Measurements from ENCODE around the gene NUDT8. TPM values are rescaled to one million over a fixed set of nuclear protein-coding genes. Genes with fewer than 3 reads are reported as not detected.
"Not testable (repeated sequence)": the region's sequence is repeated elsewhere in the genome, so short reads cannot be mapped to it uniquely, and the experiment has no call there.

Gene NUDT8
- total RNA-seq, 2 experiments from 2014 or later = 10.9 to 12.4 TPM

- Mint-ChIP-seq H3K9me3 (no peaks in the 10 kb centered on the region), H3K27me3 (peaks cover 12% of the 10 kb centered on the region), H3K27ac (no peak overlapping the region), H3K4me3 (no peak overlapping the region), H3K4me1 (no peaks in the 10 kb centered on the region), H3K36me3 (no peaks in the 10 kb centered on the region)
- POLR2A ChIA-PET = no interaction called here
- ATAC-seq (ENCODE audit: low read depth) (no peak), DNase-seq (no peak)
Measured at GRCh38 chr11:67664696-67665540, 35.2 kb upstream of the NUDT8 start.

- POLR2A ChIA-PET = no interaction called here
- peaks cover 12% of the 10 kb centered on the region for H3K27me3 Mint-ChIP-seq
- ATAC-seq (ENCODE audit: low read depth) = no peak
- H3K4me3 Mint-ChIP-seq = no peak overlapping the region
- H3K4me1 Mint-ChIP-seq = no peaks in the 10 kb centered on the region
- H3K36me3 Mint-ChIP-seq = no peaks in the 10 kb centered on the region
- no peak for DNase-seq
- H3K9me3 Mint-ChIP-seq = no peaks in the 10 kb centered on the region
- no peak overlapping the region for H3K27ac Mint-ChIP-seq
Measured at GRCh38 chr11:67664213-67664585, 34.5 kb upstream of the NUDT8 start.

- H3K27me3 Mint-ChIP-seq = peaks cover 12% of the 10 kb centered on the region
- ATAC-seq (ENCODE audit: low read depth) = no peak
Measured at GRCh38 chr11:67663532-67664212, 33.9 kb upstream of the NUDT8 start.

GRCh38 chr11:67662835-67663531 is 33.2 kb upstream of the NUDT8 start:
- H3K27ac Mint-ChIP-seq = no peak overlapping the region
- POLR2A ChIA-PET = no interaction called here
- ATAC-seq (ENCODE audit: low read depth) = no peak
- H3K27me3 Mint-ChIP-seq = peaks cover 12% of the 10 kb centered on the region
- H3K36me3 Mint-ChIP-seq = no peaks in the 10 kb centered on the region
- no peak for DNase-seq
- no peaks in the 10 kb centered on the region for H3K9me3 Mint-ChIP-seq
- no peaks in the 10 kb centered on the region for H3K4me1 Mint-ChIP-seq
- no peak overlapping the region for H3K4me3 Mint-ChIP-seq

More at GRCh38 chr11:67663532-67664212, 33.9 kb upstream of the NUDT8 start:
- H3K4me3 Mint-ChIP-seq = no peak overlapping the region
- H3K4me1 Mint-ChIP-seq = no peaks in the 10 kb centered on the region
- no peaks in the 10 kb centered on the region for H3K9me3 Mint-ChIP-seq
- no peak overlapping the region for H3K27ac Mint-ChIP-seq
- H3K36me3 Mint-ChIP-seq = no peaks in the 10 kb centered on the region
- DNase-seq = no peak
- POLR2A ChIA-PET = no interaction called here

GRCh38 chr11:67662142-67662834 is 32.6 kb upstream of the NUDT8 start:
- H3K36me3 Mint-ChIP-seq = no peaks in the 10 kb centered on the region
- no peak overlapping the region for H3K27ac Mint-ChIP-seq
- H3K4me3 Mint-ChIP-seq = no peak overlapping the region
- POLR2A ChIA-PET = no interaction called here
- no peaks in the 10 kb centered on the region for H3K9me3 Mint-ChIP-seq
- DNase-seq = no peak
- H3K4me1 Mint-ChIP-seq = no peaks in the 10 kb centered on the region
- H3K27me3 Mint-ChIP-seq = peaks cover 12% of the 10 kb centered on the region
- ATAC-seq (ENCODE audit: low read depth) = no peak

GRCh38 chr11:67660752-67661151 is 31.0 kb upstream of the NUDT8 start:
- ATAC-seq (ENCODE audit: low read depth); H3K36me3 Mint-ChIP-seq; H3K9me3 Mint-ChIP-seq; H3K27ac Mint-ChIP-seq; H3K4me3 Mint-ChIP-seq; H3K4me1 Mint-ChIP-seq: not testable (repeated sequence)
- peak; percentile 3 for DNase-seq
- POLR2A ChIA-PET = interaction anchor here (0.7 kb wide), 2 partner anchors 31 to 256 kb away, joined by 4 to 5 read pairs; partner anchors contain the start of gene NUDT8
- peaks cover 12% of the 10 kb centered on the region for H3K27me3 Mint-ChIP-seq

- not testable (repeated sequence) for H3K4me3 Mint-ChIP-seq
Measured at GRCh38 chr11:67659651-67660165, 30.0 kb upstream of the NUDT8 start.

GRCh38 chr11:67657300-67657699 is 27.6 kb upstream of the NUDT8 start:
- H3K27me3 Mint-ChIP-seq = peaks cover 14% of the 10 kb centered on the region
- no peak overlapping the region for H3K4me3 Mint-ChIP-seq
- H3K36me3 Mint-ChIP-seq = peaks cover 3% of the 10 kb centered on the region
- peaks cover 2% of the 10 kb centered on the region for H3K9me3 Mint-ChIP-seq
- no peak overlapping the region for H3K27ac Mint-ChIP-seq
- DNase-seq (no peak), ATAC-seq (ENCODE audit: low read depth) (no peak)
- H3K4me1 Mint-ChIP-seq = no peaks in the 10 kb centered on the region
- POLR2A ChIA-PET = interaction anchor here (1.1 to 1.5 kb wide), 2 partner anchors 9 to 28 kb away, joined by 3 to 4 read pairs; no protein-coding TSS in a partner anchor

More at GRCh38 chr11:67659651-67660165, 30.0 kb upstream of the NUDT8 start:
- peaks cover 12% of the 10 kb centered on the region for H3K27me3 Mint-ChIP-seq
- H3K9me3 Mint-ChIP-seq; H3K36me3 Mint-ChIP-seq; POLR2A ChIA-PET; H3K27ac Mint-ChIP-seq; ATAC-seq (ENCODE audit: low read depth); H3K4me1 Mint-ChIP-seq: not testable (repeated sequence)
- peak; percentile 7 for DNase-seq

GRCh38 chr11:67656278-67656922 is 26.7 kb upstream of the NUDT8 start:
- Mint-ChIP-seq H3K9me3 (peaks cover 2% of the 10 kb centered on the region), H3K4me3 (no peak overlapping the region), H3K4me1 (no peaks in the 10 kb centered on the region), H3K36me3 (peaks cover 3% of the 10 kb centered on the region), H3K27me3 (peaks cover 15% of the 10 kb centered on the region), H3K27ac (no peak overlapping the region)
- ATAC-seq (ENCODE audit: low read depth) = no peak
- POLR2A ChIA-PET = interaction anchor here (0.9 kb wide), 1 partner anchor 27 kb away, joined by 3 read pairs; the partner anchor contains the start of gene NUDT8
- peak; percentile 8 for DNase-seq

- no peak overlapping the region for H3K4me3 Mint-ChIP-seq
- DNase-seq (peak; percentile 9), ATAC-seq (ENCODE audit: low read depth) (no peak)
- peaks cover 14% of the 10 kb centered on the region for H3K27me3 Mint-ChIP-seq
- H3K36me3 Mint-ChIP-seq = peaks cover 3% of the 10 kb centered on the region
- H3K4me1 Mint-ChIP-seq = peaks cover 13% of the 10 kb centered on the region
- H3K27ac Mint-ChIP-seq = no peak overlapping the region
- POLR2A ChIA-PET = no interaction called here
- peaks cover 2% of the 10 kb centered on the region for H3K9me3 Mint-ChIP-seq
Measured at GRCh38 chr11:67654225-67654624, 24.5 kb upstream of the NUDT8 start.

GRCh38 chr11:67652965-67653845 is 23.5 kb upstream of the NUDT8 start:
- peaks cover 14% of the 10 kb centered on the region for H3K27me3 Mint-ChIP-seq
- ATAC-seq (ENCODE audit: low read depth) (no peak), DNase-seq (no peak)
- no peak overlapping the region for H3K4me3 Mint-ChIP-seq
- H3K36me3 Mint-ChIP-seq = peaks cover 3% of the 10 kb centered on the region
- H3K27ac Mint-ChIP-seq = peak overlapping the region; percentile 38
- POLR2A ChIA-PET = no interaction called here
- H3K9me3 Mint-ChIP-seq = peaks cover 2% of the 10 kb centered on the region
- peaks cover 22% of the 10 kb centered on the region for H3K4me1 Mint-ChIP-seq

All from activated naive CD8-positive, alpha-beta T cell treated with anti-CD3 and anti-CD28 coated beads, Interleukin-2, amount 10 ng/mL, durations not matched to agents 7 days and 5 days (primary cell).